HepG2 (cell line): ENCODE data around the gene SURF1. TPM values are rescaled to one million over a fixed set of nuclear protein-coding genes. Genes with fewer than 3 reads are reported as not detected.

Source experiments
- AKAP8 ChIP-seq: sonication (generic); formaldehyde crosslinking; IDR thresholded peaks from 2 replicates; pipeline ENCODE4 v1.5.1; 2020; ENCODE audit warnings: mild to moderate bottlenecking, missing genetic modification reagents
- UBTF ChIP-seq: sonication (generic); formaldehyde crosslinking; IDR thresholded peaks from 2 replicates; pipeline ENCODE4 v1.4.0; 2020; ENCODE audit warnings: mild to moderate bottlenecking, missing genetic modification reagents
- ZFP41 ChIP-seq: sonication (generic); formaldehyde crosslinking; IDR thresholded peaks from 2 replicates; pipeline ENCODE4 v1.4.0; 2020; ENCODE audit warnings: mild to moderate bottlenecking, missing genetic modification reagents, borderline replicate concordance
- ZMAT3 ChIP-seq: sonication (generic); formaldehyde crosslinking; conservative IDR thresholded peaks from 2 replicates; pipeline ENCODE4 v1.7.0; 2021; ENCODE audit warnings: missing genetic modification reagents
- ZNF350 ChIP-seq: sonication (generic); formaldehyde crosslinking; IDR thresholded peaks from 2 replicates; pipeline ENCODE4 v1.4.0; 2020; ENCODE audit warnings: mild to moderate bottlenecking, low read depth, missing genetic modification reagents, borderline replicate concordance
- ZNF710 ChIP-seq: sonication (generic); formaldehyde crosslinking; IDR thresholded peaks from 2 replicates; pipeline ENCODE4 v1.5.0; 2020; ENCODE audit warnings: mild to moderate bottlenecking, missing genetic modification reagents, borderline replicate concordance
- polyA plus RNA-seq, 8 experiments: library from polyadenylated mRNA; depleted of rRNA in 3 of 8; stranded (reverse) in 7 of 8; unstranded in 1 of 8; fragments of >200 nt; fragmentation: Illumina TruSeq in 4 of 8; extraction: Trizol in 4 of 8; gene quantifications; 2 replicates each; pipeline versions ENCODE4 v1.2.1 to v1.2.3, GENCODE V29; 2011 to 2016; ENCODE audit warnings: low read depth in 4 of 8, missing spikeins in 1 of 8, mixed read lengths in 1 of 8; ENCODE audit not compliant: insufficient read depth in 1 of 8
- total RNA-seq, 5 experiments: library from RNA; depleted of rRNA; stranded (reverse); fragments of >200 nt; fragmentation: Illumina TruSeq; extraction: Trizol; gene quantifications; 2 replicates each; pipeline ENCODE4 v1.2.3, GENCODE V29; 2016; ENCODE audit warnings: low read depth in 1 of 5

Gene SURF1
- total and polyA plus RNA-seq, 2 of the 13 experiments (the other 11 are each of a cell fraction or from before 2014, with no cell fraction given): 17.8 to 40.7 TPM

- TF ChIP-seq UBTF (CRISPR knock-in tag): no peak
- no peak for TF ChIP-seq ZMAT3 (CRISPR knock-in tag)
- TF ChIP-seq ZNF350 (CRISPR knock-in tag): no peak
- TF ChIP-seq ZNF710 (CRISPR knock-in tag): no peak
- TF ChIP-seq ZFP41 (CRISPR knock-in tag): no peak
- no peak for TF ChIP-seq AKAP8
- TF ChIP-seq, all 625 proteins: peak for 0
These were observed 16.6 kb downstream of the SURF1 start (continued) for GRCh38 chr9:133339641-133340040.
